H1 (cell line): Measurements from ENCODE around the gene RNU6-9. TPM values are rescaled to one million over a fixed set of nuclear protein-coding genes. Genes with fewer than 3 reads are reported as not detected.

Source experiments
- CTCF ChIA-PET: fragments of 300-600 bp; sonication (Branson Sonifier 250); formaldehyde crosslinking; loops from one replicate; lab custom pipeline; 2021; ENCODE audit not compliant: partially characterized antibody; lab: Charles Lee
- POLR2A ChIA-PET: fragments of 300-600 bp; sonication (Branson Sonifier 250); formaldehyde crosslinking; loops from one replicate; lab custom pipeline; 2021; ENCODE audit warnings: inconsistent platforms; ENCODE audit not compliant: partially characterized antibody; lab: Charles Lee
- DNase-seq, 2 experiments: peaks; one replicate each; pipeline versions ENCODE4 v3.0.0 to v3.0.0-alpha.2; 2010 to 2022; ENCODE audit warnings: low spot score in 2 of 2, low read depth in 1 of 2, mixed read lengths in 1 of 2
- FAIRE-seq: peaks from 2 replicates; lab custom pipeline; 2011; peaks lifted over from hg19 to GRCh38; lab: Jason Lieb, UNC
- H2AFZ ChIP-seq: 2 replicates; pipeline ENCODE4 v1.8.1; 2012; ENCODE audit warnings: low read length, inconsistent platforms
- H2AK5ac ChIP-seq: 2 replicates; pipeline ENCODE4 v1.6.1; 2013; ENCODE audit warnings: low read depth, low read length
- H2BK120ac ChIP-seq: replicated peaks from 2 replicates; pipeline ENCODE3; 2013; ENCODE audit warnings: low read depth, low read length, inconsistent platforms
- H2BK12ac ChIP-seq: 2 replicates; pipeline ENCODE4 v1.6.1; 2013; ENCODE audit warnings: low read depth, low read length
- H2BK15ac ChIP-seq: 2 replicates; pipeline ENCODE4 v1.6.1; 2013; ENCODE audit warnings: low read length
- H2BK20ac ChIP-seq: 2 replicates; pipeline ENCODE4 v1.6.1; 2013; ENCODE audit warnings: low read length
- H2BK5ac ChIP-seq: 2 replicates; pipeline ENCODE4 v1.6.1; 2013; ENCODE audit warnings: low read depth, low read length
- H3K14ac ChIP-seq: 2 replicates; pipeline ENCODE4 v1.6.1; 2013; ENCODE audit warnings: inconsistent platforms; ENCODE audit not compliant: insufficient read length
- H3K18ac ChIP-seq: 2 replicates; pipeline ENCODE4 v1.6.1; 2013; ENCODE audit warnings: low read length; ENCODE audit errors: extremely low read depth
- H3K23ac ChIP-seq: 2 replicates; pipeline ENCODE4 v1.6.1; 2013; ENCODE audit warnings: inconsistent platforms; ENCODE audit not compliant: insufficient read length
- H3K23me2 ChIP-seq: 2 replicates; pipeline ENCODE4 v1.6.1; 2013; ENCODE audit warnings: low read depth, low read length
- H3K27ac ChIP-seq: 2 replicates; pipeline ENCODE4 v1.6.1; 2011; ENCODE audit warnings: low read depth, low read length, inconsistent platforms
- H3K27me3 ChIP-seq, 4 experiments: replicated peaks in 1 of 4; 1 replicate in 1 of 4; 2 replicates in 3 of 4; pipeline versions ENCODE4 v1.6.1 to v1.8.1; 2011 to 2013; ENCODE audit warnings: low read length in 3 of 4, mild to moderate bottlenecking in 3 of 4, inconsistent platforms in 2 of 4, mixed read lengths in 2 of 4, moderate library complexity in 1 of 4; ENCODE audit not compliant: control insufficient read depth in 3 of 4, insufficient read depth in 3 of 4; ENCODE audit errors: extremely low read depth in 1 of 4
- H3K36me3 ChIP-seq, 4 experiments: 2 replicates each; pipeline versions ENCODE4 v1.6.1 to v1.8.1; 2011 to 2013; ENCODE audit warnings: mild to moderate bottlenecking in 4 of 4, low read length in 3 of 4, moderate library complexity in 2 of 4, control low read depth in 1 of 4, inconsistent platforms in 1 of 4; ENCODE audit not compliant: insufficient read depth in 4 of 4, control insufficient read depth in 2 of 4
- H3K4ac ChIP-seq: replicated peaks from 2 replicates; pipeline ENCODE3; 2013; ENCODE audit warnings: low read length, low read depth, mixed read lengths, inconsistent platforms; ENCODE audit not compliant: insufficient read length
- H3K4me1 ChIP-seq, 4 experiments: replicated peaks in 1 of 4; 1 replicate in 1 of 4; 2 replicates in 3 of 4; pipeline versions ENCODE4 v1.6.1 to v1.8.1; 2011 to 2013; ENCODE audit warnings: low read length in 3 of 4, inconsistent platforms in 2 of 4, mixed read lengths in 1 of 4; ENCODE audit not compliant: insufficient read depth in 4 of 4, control insufficient read depth in 3 of 4
- H3K4me2 ChIP-seq, 2 experiments: 2 replicates each; pipeline versions ENCODE4 v1.6.1 to v1.8.1; 2011 to 2013; ENCODE audit warnings: low read depth in 2 of 2, low read length in 2 of 2, control low read depth in 1 of 2, inconsistent platforms in 1 of 2, mild to moderate bottlenecking in 1 of 2; ENCODE audit not compliant: insufficient read depth in 1 of 2
- H3K4me3 ChIP-seq, 4 experiments: fragments of 200-600, 300-600 bp in 1 of 4; sonication (generic), shearing (Covaris generic), sonication (Bioruptor Twin) in 1 of 4; 2 replicates each; pipeline versions ENCODE4 v1.5.1 to v1.8.1; 2011 to 2016; ENCODE audit warnings: low read length in 4 of 4, low read depth in 3 of 4, control low read depth in 2 of 4, inconsistent platforms in 2 of 4, mild to moderate bottlenecking in 2 of 4, mixed read lengths in 1 of 4, moderate library complexity in 1 of 4; ENCODE audit not compliant: insufficient read depth in 2 of 4; ENCODE audit errors: extremely low read depth in 1 of 4
- H3K56ac ChIP-seq: replicated peaks from 2 replicates; pipeline ENCODE3; 2013; ENCODE audit warnings: low read depth, mild to moderate bottlenecking, mixed read lengths, low read length, inconsistent platforms; ENCODE audit not compliant: insufficient read length
- H3K79me1 ChIP-seq: 2 replicates; pipeline ENCODE4 v1.6.1; 2013; ENCODE audit warnings: low read depth, low read length, control low read depth
- H3K79me2 ChIP-seq, 2 experiments: 2 replicates each; pipeline versions ENCODE4 v1.6.1 to v1.8.1; 2012 to 2013; ENCODE audit warnings: low read length in 2 of 2, mild to moderate bottlenecking in 2 of 2, inconsistent platforms in 1 of 2; ENCODE audit not compliant: insufficient read depth in 2 of 2, control insufficient read depth in 1 of 2
- H3K9ac ChIP-seq, 4 experiments: replicated peaks in 1 of 4; 1 replicate in 1 of 4; 2 replicates in 3 of 4; pipeline versions ENCODE4 v1.6.1 to v1.8.1; 2011 to 2013; ENCODE audit warnings: low read depth in 3 of 4, low read length in 3 of 4, control low read depth in 2 of 4, mild to moderate bottlenecking in 2 of 4, moderate library complexity in 2 of 4, inconsistent platforms in 1 of 4; ENCODE audit errors: extremely low read depth in 1 of 4
- H3K9me3 ChIP-seq, 2 experiments: 2 replicates each; pipeline versions ENCODE4 v1.6.1 to v1.8.1; 2012 to 2013; ENCODE audit warnings: mild to moderate bottlenecking in 2 of 2, moderate library complexity in 2 of 2, control low read depth in 1 of 2, inconsistent platforms in 1 of 2, low read depth in 1 of 2, low read length in 1 of 2, mixed read lengths in 1 of 2; ENCODE audit not compliant: insufficient read depth in 2 of 2
- H4K20me1 ChIP-seq, 2 experiments: replicated peaks in 1 of 2; 2 replicates each; pipeline versions ENCODE3 to v1.8.1; 2011 to 2013; ENCODE audit warnings: inconsistent platforms in 2 of 2, low read length in 2 of 2, mild to moderate bottlenecking in 1 of 2; ENCODE audit not compliant: insufficient read depth in 2 of 2, control insufficient read depth in 1 of 2
- H4K5ac ChIP-seq: 2 replicates; pipeline ENCODE4 v1.6.1; 2013; ENCODE audit warnings: low read length, low read depth, mixed read lengths, inconsistent platforms; ENCODE audit not compliant: insufficient read length
- H4K8ac ChIP-seq: 2 replicates; pipeline ENCODE4 v1.8.0; 2013; ENCODE audit warnings: mild to moderate bottlenecking, moderate library complexity, low read length, inconsistent platforms; ENCODE audit not compliant: insufficient read depth; ENCODE audit errors: extremely low read depth
- H4K91ac ChIP-seq: replicated peaks from 2 replicates; pipeline ENCODE3; 2013; ENCODE audit warnings: low read length, mixed read lengths, inconsistent platforms; ENCODE audit not compliant: insufficient read length
- ATF3 ChIP-seq: IDR thresholded peaks from 2 replicates; pipeline ENCODE4 v1.6.1; 2011; ENCODE audit warnings: low read depth, mild to moderate bottlenecking, low read length; ENCODE audit not compliant: insufficient read depth
- CHD1 ChIP-seq: IDR thresholded peaks from 2 replicates; pipeline ENCODE4 v1.6.1; 2012; ENCODE audit warnings: low read depth, low read length, improper control_type of control experiment
- CTBP2 ChIP-seq: IDR thresholded peaks from 2 replicates; pipeline ENCODE4 v1.7.0; 2011; ENCODE audit warnings: borderline replicate concordance, mild to moderate bottlenecking, moderate library complexity, mixed read lengths, low read length; ENCODE audit not compliant: insufficient read depth, insufficient read length
- EP300 ChIP-seq, 2 experiments: IDR thresholded peaks; 1 replicate in 1 of 2; 2 replicates in 1 of 2; pipeline ENCODE4 v1.6.1; 2011 to 2012; ENCODE audit warnings: low read depth in 2 of 2, low read length in 2 of 2, mild to moderate bottlenecking in 2 of 2, borderline replicate concordance in 1 of 2, inconsistent platforms in 1 of 2, moderate library complexity in 1 of 2
- FOSL1 ChIP-seq: IDR thresholded peaks from 2 replicates; pipeline ENCODE4 v1.6.1; 2011; ENCODE audit warnings: mild to moderate bottlenecking, low read depth, low read length, moderate library complexity; ENCODE audit not compliant: insufficient read depth
- GABPA ChIP-seq: IDR thresholded peaks from 2 replicates; pipeline ENCODE4 v1.6.1; 2011; ENCODE audit warnings: mild to moderate bottlenecking, low read length, moderate library complexity, borderline replicate concordance; ENCODE audit not compliant: insufficient read depth
- SAP30 ChIP-seq: fragments of 300-600 bp; sonication (generic); IDR thresholded peaks from 2 replicates; pipeline ENCODE4 v1.7.1; 2012; ENCODE audit warnings: low read length, moderate library complexity, mild to moderate bottlenecking, inconsistent platforms; ENCODE audit not compliant: insufficient read depth, insufficient replicate concordance
- SIN3A ChIP-seq, 2 experiments: IDR thresholded peaks in 1 of 2; conservative IDR thresholded peaks in 1 of 2; 2 replicates each; pipeline ENCODE4 v1.6.1; 2011 to 2012; ENCODE audit warnings: low read length in 2 of 2, improper control_type of control experiment in 1 of 2, low read depth in 1 of 2, mild to moderate bottlenecking in 1 of 2
- SIRT6 ChIP-seq: IDR thresholded peaks from one replicate; pipeline ENCODE4 v1.7.1; 2012; ENCODE audit warnings: low read length, inconsistent platforms
- SIX5 ChIP-seq: IDR thresholded peaks from 2 replicates; pipeline ENCODE4 v1.6.1; 2011; ENCODE audit warnings: mild to moderate bottlenecking, low read depth, low read length
- SRF ChIP-seq: IDR thresholded peaks from 2 replicates; pipeline ENCODE4 v1.6.1; 2011; ENCODE audit warnings: mild to moderate bottlenecking, low read depth, low read length, moderate library complexity
- WGBS, 2 experiments: shearing (Covaris generic) in 1 of 2; methylation state at CpG; one replicate each; pipeline versions ENCODE4 v1.1.6 to v1.1.7; 2013 to 2015; ENCODE audit warnings: low lambda C conversion rate in 2 of 2, mixed read lengths in 2 of 2, inconsistent platforms in 1 of 2, low coverage in 1 of 2, missing lambda C conversion rate in 1 of 2; ENCODE audit not compliant: insufficient replicate concordance in 2 of 2, insufficient coverage in 1 of 2, insufficient read length in 1 of 2; ENCODE audit errors: extremely low coverage in 1 of 2, missing lambda C conversion rate in 1 of 2; 5-methylcytosine and 5-hydroxymethylcytosine counted together
- polyA plus RNA-seq, 7 experiments: library from polyadenylated mRNA; depleted of rRNA in 3 of 7; stranded (reverse) in 5 of 7; unstranded in 2 of 7; fragments of >200 nt in 5 of 7; fragments of 200-250 nt in 2 of 7; gene quantifications; 1 replicate in 5 of 7; 2 replicates in 1 of 7; 4 replicates in 1 of 7; pipeline versions ENCODE4 v1.2.1 to v1.2.3, GENCODE V29; 2011 to 2013; ENCODE audit warnings: missing spikeins in 2 of 7, mixed read lengths in 2 of 7
- total RNA-seq: library from RNA; stranded (reverse); fragmentation: NEBNext Ultra II Directional; extraction: Animal tissue kit (Norgen Biotek cat#: 25700); gene quantifications from 2 replicates; pipeline ENCODE4 v1.2.1, GENCODE V29; 2021

RNU6-9 gene
- total and polyA plus RNA-seq, 2 of the 8 experiments (the other 6 are each of a cell fraction or from before 2014, with no cell fraction given): not detected

DNA sequence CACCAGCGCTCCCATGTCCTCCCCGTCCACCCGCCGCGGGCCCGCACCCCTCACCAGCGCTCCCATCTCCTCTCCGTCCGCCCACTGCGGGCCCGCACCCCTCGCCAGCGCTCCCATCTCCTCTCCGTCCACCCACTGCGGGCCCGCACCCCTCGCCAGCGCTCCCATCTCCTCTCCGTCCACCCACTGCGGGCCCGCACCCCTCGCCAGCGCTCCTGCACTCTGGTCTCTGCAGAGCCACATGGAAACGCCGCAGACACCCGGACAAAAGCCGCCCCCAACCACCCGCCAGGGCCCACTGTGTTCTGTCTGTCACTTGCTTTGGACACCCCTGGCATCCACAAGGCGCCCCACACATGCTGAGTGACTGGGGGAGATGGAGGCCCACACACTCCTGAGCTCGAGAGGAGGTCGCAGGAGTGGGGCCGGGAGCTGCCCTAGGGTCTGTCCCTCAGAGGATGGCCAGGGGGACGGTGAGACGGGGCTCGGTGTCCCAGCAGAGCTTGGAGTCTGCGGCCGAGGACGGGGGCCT lies 26.4 kb upstream of the RNU6-9 start:
- no peak overlapping the region for H4K5ac ChIP-seq
- no peak overlapping the region for H2BK120ac ChIP-seq
- H3K79me1 ChIP-seq: no peaks in the 10 kb centered on the region; the same call in 1 of the 2 replicates
- H4K8ac ChIP-seq: no peak overlapping the region; the same call in 1 of the 2 replicates
- DNase-seq (no peak), FAIRE-seq (no peak)
- ChIA-PET POLR2A (interaction anchor here (0.7 to 1.3 kb wide), 3 partner anchors 32 to 66 kb away, joined by 3 to 5 read pairs (median 5); no protein-coding TSS in a partner anchor), CTCF (interaction anchor here (0.6 to 2.6 kb wide), 15 partner anchors 8 to 372 kb away, joined by 3 to 9 read pairs (median 4); partner anchors contain the start of gene MISP)
- H2BK15ac ChIP-seq: no peak overlapping the region
- no peak overlapping the region for H3K14ac ChIP-seq
- peaks cover 4 to 8% of the 10 kb centered on the region in 2 experiments for H4K20me1 ChIP-seq
- H3K4me1 ChIP-seq: peaks cover 0 to 14% (median 4%) of the 10 kb centered on the region in 4 experiments; a peak in 6 of 7 replicates
- H3K9ac ChIP-seq: no peak overlapping the region
- no peak overlapping the region for H2BK12ac ChIP-seq
- no peak overlapping the region for H4K91ac ChIP-seq
- H3K4me3 ChIP-seq: no peak overlapping the region
- peak overlapping the region in 1 of 2 experiments; percentile 35; a peak in 1 of 4 replicates for H3K4me2 ChIP-seq
- no peak overlapping the region; the same call in 1 of the 2 replicates for H3K18ac ChIP-seq
- 82% methylated on average over 32 of the region's 38 CpGs; no CpG with 5 or more reads in 1 of the 2 experiments for whole genome bisulfite sequencing, 2 experiments
- H2AFZ ChIP-seq: no peak overlapping the region
- peaks cover 0 to 5% (median 0%) of the 10 kb centered on the region in 4 experiments; a peak in 2 of 7 replicates for H3K27me3 ChIP-seq
- H2AK5ac ChIP-seq: no peak overlapping the region
- no peak overlapping the region for H3K56ac ChIP-seq
- peaks cover 5% of the 10 kb centered on the region; the same call in 1 of the 2 replicates for H3K23me2 ChIP-seq
- H2BK20ac ChIP-seq: no peak overlapping the region
- peaks cover 0 to 12% (median 0%) of the 10 kb centered on the region in 4 experiments; a peak in 2 of 8 replicates for H3K36me3 ChIP-seq
- no peaks in the 10 kb centered on the region for H3K79me2 ChIP-seq
- peaks cover 0 to under 1% of the 10 kb centered on the region in 2 experiments; a peak in 1 of 4 replicates for H3K9me3 ChIP-seq
- no peak overlapping the region for H2BK5ac ChIP-seq
- H3K23ac ChIP-seq: no peak overlapping the region
- no peak overlapping the region for H3K27ac ChIP-seq
- H3K4ac ChIP-seq: no peak overlapping the region
- TF ChIP-seq SIN3A (conservative IDR thresholded peaks at IDR 0.05 in 1 of 2, IDR thresholded peaks at IDR 0.05 in 1 of 2; ENCODE audit: low read depth in 1 of 2, low read length in 2 of 2) (no peak), SRF (no peak), ATF3 (no peak), CTBP2 (no peak), CHD1 (no peak), SIRT6 (no peak), SAP30 (no peak), EP300 (IDR thresholded peaks at IDR 0.05; ENCODE audit: borderline replicate concordance in 1 of 2, low read depth in 2 of 2, low read length in 2 of 2) (no peak), GABPA (no peak), SIX5 (no peak), FOSL1 (no peak)
